CD8-positive, alpha-beta memory T cell (primary cell): ENCODE data around the gene ANKRD55. TPM values are rescaled to one million over a fixed set of nuclear protein-coding genes. Genes with fewer than 3 reads are reported as not detected.
A peak's percentile ranks its signal among the peaks of the same experiment; 100 is the strongest.

ENCODE experiments used
- CTCF ChIA-PET: fragments of 350-600 bp; sonication (Branson Sonifier 250); formaldehyde crosslinking; loops from one replicate; lab custom pipeline; 2021; ENCODE audit warnings: antibody characterized with exemption; lab: Charles Lee
- POLR2A ChIA-PET: fragments of 350-600 bp; sonication (Branson Sonifier 250); formaldehyde crosslinking; loops from one replicate; lab custom pipeline; 2021; ENCODE audit warnings: antibody characterized with exemption; lab: Charles Lee
- DNase-seq, 5 donors: peaks; one replicate each; pipeline versions ENCODE4 v3.0.0 to v3.0.0-alpha.2; 2020 to 2022; ENCODE audit warnings: mixed read lengths in 1 of 5
- H3K27ac ChIP-seq: one replicate; pipeline ENCODE4 v1.7.0; 2013; ENCODE audit warnings: low read depth, mild to moderate bottlenecking, low read length, moderate library complexity
- H3K27me3 ChIP-seq: 2 replicates; pipeline ENCODE4 v1.7.0; 2013; ENCODE audit warnings: low read length, mild to moderate bottlenecking; ENCODE audit not compliant: insufficient read depth, poor library complexity, severe bottlenecking
- H3K36me3 ChIP-seq: 2 replicates; pipeline ENCODE4 v1.7.0; 2013; ENCODE audit warnings: mild to moderate bottlenecking, low read length, moderate library complexity; ENCODE audit not compliant: insufficient read depth
- H3K4me1 ChIP-seq: 2 replicates; pipeline ENCODE4 v1.7.0; 2013; ENCODE audit warnings: mild to moderate bottlenecking, low read length, moderate library complexity; ENCODE audit not compliant: insufficient read depth
- H3K4me3 ChIP-seq: 2 replicates; pipeline ENCODE4 v1.7.0; 2013; ENCODE audit warnings: mild to moderate bottlenecking, low read length
- H3K9me3 ChIP-seq: 2 replicates; pipeline ENCODE4 v1.7.0; 2013; ENCODE audit warnings: mild to moderate bottlenecking, low read length
- H3K27ac Mint-ChIP-seq, 8 donors: one replicate each; pipeline ENCODE4 v1.8.0; 2020 to 2021; ENCODE audit warnings: mixed read lengths in 8 of 8, mild to moderate bottlenecking in 6 of 8, inconsistent platforms in 3 of 8, moderate library complexity in 3 of 8
- H3K27me3 Mint-ChIP-seq, 2 donors: one replicate each; pipeline ENCODE4 v1.8.0; 2020 to 2021; ENCODE audit warnings: mixed read lengths in 2 of 2, mild to moderate bottlenecking in 1 of 2, moderate library complexity in 1 of 2
- H3K36me3 Mint-ChIP-seq, 3 donors: one replicate each; pipeline ENCODE4 v1.8.0; 2020 to 2021; ENCODE audit warnings: mixed read lengths in 3 of 3, inconsistent platforms in 1 of 3, mild to moderate bottlenecking in 1 of 3
- H3K4me1 Mint-ChIP-seq, 3 donors: one replicate each; pipeline ENCODE4 v1.8.0; 2020 to 2021; ENCODE audit warnings: mixed read lengths in 3 of 3, inconsistent platforms in 1 of 3, mild to moderate bottlenecking in 1 of 3
- H3K4me3 Mint-ChIP-seq, 7 donors: one replicate each; pipeline ENCODE4 v1.8.0; 2020 to 2021; ENCODE audit warnings: mixed read lengths in 7 of 7, mild to moderate bottlenecking in 6 of 7, moderate library complexity in 4 of 7, inconsistent platforms in 2 of 7
- H3K9me3 Mint-ChIP-seq, 5 donors: one replicate each; pipeline ENCODE4 v1.8.0; 2020 to 2022; ENCODE audit warnings: mixed read lengths in 5 of 5, mild to moderate bottlenecking in 3 of 5, moderate library complexity in 2 of 5, inconsistent platforms in 1 of 5
- polyA plus RNA-seq: library from polyadenylated mRNA; unstranded; fragments of 300-500 nt; fragmentation: Illumina TruSeq; gene quantifications from one replicate; pipeline ENCODE4 v1.2.3, GENCODE V29; 2021
- total RNA-seq, 2 experiments: library from RNA; stranded (reverse); gene quantifications; one replicate each; pipeline ENCODE4 v1.2.3, GENCODE V29; 2021

Gene ANKRD55
- total and polyA plus RNA-seq, 3 experiments from 2014 or later: not detected

DNA sequence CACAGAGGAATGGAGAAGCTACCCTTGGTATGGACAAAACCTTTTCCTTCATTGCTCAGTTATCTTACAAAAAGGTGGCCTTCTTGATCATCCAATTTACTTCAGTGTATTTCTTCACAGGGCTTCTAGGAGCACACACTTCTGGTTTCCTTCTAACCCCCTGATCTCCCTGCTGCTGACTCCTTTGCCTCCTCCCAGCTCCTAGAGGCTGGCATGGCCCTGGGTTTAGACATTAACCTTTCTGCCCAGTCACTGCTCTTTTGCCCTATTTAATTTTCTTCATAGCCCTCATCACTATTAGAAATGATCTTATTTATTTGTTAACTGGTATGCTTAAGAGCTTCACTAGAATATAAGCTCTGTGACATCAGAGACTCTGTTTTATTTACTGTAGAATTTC lies 63.2 kb downstream of the ANKRD55 start:
- DNase-seq: no peak
- Histone ChIP-seq H3K36me3 (no peaks in the 10 kb centered on the region), H3K9me3 (no peaks in the 10 kb centered on the region), H3K4me1 (peaks cover 5% of the 10 kb centered on the region), H3K4me3 (no peak overlapping the region), H3K27ac (no peak overlapping the region), H3K27me3 (no peaks in the 10 kb centered on the region)
- peaks cover 0 to 8% (median 6%) of the 10 kb centered on the region in 3 donors for H3K4me1 Mint-ChIP-seq
- H3K9me3 Mint-ChIP-seq: no peaks in the 10 kb centered on the region
- no peak overlapping the region for H3K4me3 Mint-ChIP-seq
- no peaks in the 10 kb centered on the region for H3K36me3 Mint-ChIP-seq
- POLR2A ChIA-PET: no interaction called here
- H3K27ac Mint-ChIP-seq: no peak overlapping the region
- H3K27me3 Mint-ChIP-seq: peaks cover under 1 to 43% of the 10 kb centered on the region in 2 donors
- CTCF ChIA-PET: no interaction called here

DNA sequence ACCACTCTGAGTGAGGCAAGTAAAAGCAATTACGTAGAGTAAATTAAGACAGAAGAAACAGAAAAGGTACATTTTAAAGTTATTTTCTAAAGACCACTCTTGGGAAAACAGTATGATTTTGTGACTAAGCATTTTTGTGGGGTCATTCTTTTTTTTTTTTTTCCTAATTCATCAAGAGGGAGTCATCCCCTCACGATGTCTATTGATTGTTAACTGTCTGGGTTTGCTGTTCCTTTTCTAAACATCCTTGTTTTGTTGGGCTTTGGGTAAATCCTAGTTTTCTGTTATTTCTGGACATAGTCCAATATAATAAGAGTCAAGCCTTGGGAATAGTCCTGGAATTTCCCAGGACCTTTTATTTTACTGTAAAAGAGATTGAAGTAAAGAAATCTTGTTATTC lies 63.8 kb downstream of the ANKRD55 start:
- Mint-ChIP-seq H3K4me3 (no peak overlapping the region), H3K27ac (no peak overlapping the region), H3K36me3 (no peaks in the 10 kb centered on the region), H3K9me3 (no peaks in the 10 kb centered on the region), H3K4me1 (peaks cover 0 to 8% (median 6%) of the 10 kb centered on the region in 3 donors), H3K27me3 (peaks cover 0 to 39% of the 10 kb centered on the region in 2 donors)
- Histone ChIP-seq H3K4me3 (no peak overlapping the region), H3K4me1 (peaks cover 5% of the 10 kb centered on the region), H3K36me3 (no peaks in the 10 kb centered on the region), H3K27me3 (no peaks in the 10 kb centered on the region), H3K9me3 (no peaks in the 10 kb centered on the region), H3K27ac (no peak overlapping the region)
- POLR2A ChIA-PET: no interaction called here
- no peak for DNase-seq
- CTCF ChIA-PET: no interaction called here

DNA sequence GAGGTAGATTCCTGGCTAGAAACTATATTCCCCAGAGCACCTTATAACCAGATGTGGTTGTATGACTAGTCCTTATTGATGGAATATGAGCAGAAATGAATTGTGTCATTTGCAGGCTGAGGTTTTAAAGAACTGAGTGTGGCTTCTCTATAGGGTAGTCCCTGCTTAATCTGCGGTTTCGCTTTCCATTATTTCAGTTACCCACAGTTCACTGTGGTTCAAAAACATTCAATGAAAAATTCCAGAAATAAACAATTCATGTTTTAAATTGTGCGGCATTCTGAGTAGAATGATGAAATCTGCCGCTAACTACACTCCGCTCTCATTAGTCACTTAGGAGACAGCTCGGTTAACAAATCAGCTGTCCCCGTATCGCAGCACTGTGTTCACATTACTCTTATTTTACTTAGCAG lies 65.1 kb downstream of the ANKRD55 start:
- Mint-ChIP-seq H3K9me3 (no peaks in the 10 kb centered on the region), H3K27me3 (peaks cover 5 to 31% of the 10 kb centered on the region in 2 donors), H3K27ac (no peak overlapping the region), H3K4me3 (peak overlapping the region in 2 of 7 donors; percentile 20 to 21), H3K36me3 (no peaks in the 10 kb centered on the region), H3K4me1 (peaks cover 0 to 8% (median 6%) of the 10 kb centered on the region in 3 donors)
- Histone ChIP-seq H3K4me3 (no peak overlapping the region), H3K4me1 (peaks cover 5% of the 10 kb centered on the region), H3K36me3 (no peaks in the 10 kb centered on the region), H3K27ac (no peak overlapping the region), H3K9me3 (no peaks in the 10 kb centered on the region), H3K27me3 (no peaks in the 10 kb centered on the region)
- POLR2A ChIA-PET: no interaction called here
- no peak for DNase-seq
- CTCF ChIA-PET: no interaction called here

DNA sequence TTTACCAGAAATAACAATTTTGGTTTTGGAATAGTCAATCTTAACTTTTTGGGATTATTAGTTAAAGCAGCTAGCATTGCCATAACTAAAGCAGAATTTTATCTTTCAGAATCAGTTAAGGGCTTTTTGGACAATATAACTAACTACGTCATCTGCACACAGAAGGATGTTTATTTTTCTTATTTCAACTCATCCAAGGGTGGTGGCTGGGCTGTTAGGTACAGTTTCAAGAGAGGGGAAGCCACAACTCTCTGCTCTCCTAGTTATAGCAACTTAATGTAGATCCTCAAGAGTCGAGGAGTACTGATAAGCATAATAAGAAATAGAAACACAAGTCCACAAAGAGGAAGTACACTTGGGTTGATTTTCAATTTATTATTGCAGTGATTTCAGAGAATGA lies 65.6 kb downstream of the ANKRD55 start:
- no peak overlapping the region for H3K27ac Mint-ChIP-seq
- POLR2A ChIA-PET: no interaction called here

DNA sequence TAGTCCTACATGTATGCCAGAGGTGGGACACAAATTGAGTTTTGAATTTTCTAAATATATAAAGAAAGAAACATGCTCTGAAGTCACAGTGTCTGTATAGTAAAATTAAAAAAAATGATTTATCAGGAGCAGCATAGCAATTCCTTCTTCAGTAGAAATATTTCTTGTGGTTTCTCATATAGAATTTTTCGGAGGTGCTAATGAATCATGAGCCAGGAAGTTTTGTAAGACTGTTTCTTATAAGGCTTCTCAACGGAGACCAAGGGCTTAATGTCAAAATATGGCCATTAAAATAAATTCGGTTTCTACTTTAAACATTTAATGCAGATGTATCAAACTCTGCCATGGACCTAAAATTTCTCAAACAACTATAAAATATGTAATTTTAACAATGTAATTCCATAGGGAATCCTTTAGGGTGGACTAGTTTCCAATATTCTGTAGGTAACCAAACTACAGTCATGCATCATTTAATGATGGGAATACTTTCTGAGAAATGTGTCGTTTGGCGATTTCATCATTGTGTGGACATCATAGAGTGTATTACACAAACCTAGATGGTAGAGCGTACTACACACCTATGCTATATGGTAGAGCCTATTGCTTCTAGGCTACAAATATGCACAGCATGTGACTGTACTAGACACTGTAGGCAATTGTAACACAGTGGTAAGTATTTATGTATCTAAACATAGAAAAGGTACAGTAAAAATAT lies 66.3 kb downstream of the ANKRD55 start:
- no peak overlapping the region for H3K27ac Mint-ChIP-seq
- peaks cover 5 to 22% of the 10 kb centered on the region in 2 donors for H3K27me3 Mint-ChIP-seq
- no peaks in the 10 kb centered on the region for H3K9me3 Mint-ChIP-seq
- no peak overlapping the region for H3K4me3 Mint-ChIP-seq
- H3K27ac ChIP-seq: no peak overlapping the region
- H3K4me1 Mint-ChIP-seq: peaks cover 0 to 12% (median 6%) of the 10 kb centered on the region in 3 donors
- no peak for DNase-seq
- ChIA-PET POLR2A (no interaction called here), CTCF (no interaction called here)
- no peaks in the 10 kb centered on the region for H3K27me3 ChIP-seq
- H3K36me3 ChIP-seq: no peaks in the 10 kb centered on the region
- H3K4me3 ChIP-seq: no peak overlapping the region
- H3K4me1 ChIP-seq: peaks cover 3% of the 10 kb centered on the region
- H3K36me3 Mint-ChIP-seq: no peaks in the 10 kb centered on the region
- H3K9me3 ChIP-seq: no peaks in the 10 kb centered on the region

More for the DNA sequence above, 65.6 kb downstream of the ANKRD55 start:
- Mint-ChIP-seq H3K4me1 (peaks cover 0 to 8% (median 6%) of the 10 kb centered on the region in 3 donors), H3K27me3 (peaks cover 5 to 27% of the 10 kb centered on the region in 2 donors), H3K36me3 (no peaks in the 10 kb centered on the region), H3K4me3 (no peak overlapping the region), H3K9me3 (no peaks in the 10 kb centered on the region)
- no peak for DNase-seq
- Histone ChIP-seq H3K36me3 (no peaks in the 10 kb centered on the region), H3K27ac (no peak overlapping the region), H3K4me3 (no peak overlapping the region), H3K27me3 (no peaks in the 10 kb centered on the region), H3K9me3 (no peaks in the 10 kb centered on the region), H3K4me1 (peaks cover 4% of the 10 kb centered on the region)
- CTCF ChIA-PET: no interaction called here

DNA sequence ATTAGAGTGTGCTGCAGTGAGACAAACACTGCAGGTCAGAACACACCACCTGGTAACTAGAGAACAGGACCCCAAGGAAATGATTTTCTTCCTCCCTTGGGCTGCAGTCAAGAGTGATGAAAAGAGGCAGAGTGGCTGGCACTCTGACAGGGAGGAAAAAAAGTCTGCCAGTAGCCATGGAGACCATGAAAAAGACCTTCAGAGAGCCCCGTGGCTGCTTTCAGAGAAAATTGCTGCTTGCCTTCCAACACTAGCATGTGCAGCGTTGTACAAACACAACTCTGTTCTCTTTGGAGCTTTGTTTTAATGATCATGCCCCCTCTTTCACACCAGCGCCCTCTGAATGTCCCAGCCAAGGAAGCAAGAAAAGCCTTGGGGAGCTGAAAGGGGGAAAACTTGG lies 68.8 kb downstream of the ANKRD55 start:
- Mint-ChIP-seq H3K27me3 (peaks cover 5 to 9% of the 10 kb centered on the region in 2 donors), H3K9me3 (no peaks in the 10 kb centered on the region), H3K4me1 (peaks cover 2 to 26% (median 20%) of the 10 kb centered on the region in 3 donors), H3K27ac (no peak overlapping the region), H3K4me3 (no peak overlapping the region), H3K36me3 (no peaks in the 10 kb centered on the region)
- Histone ChIP-seq H3K27me3 (no peaks in the 10 kb centered on the region), H3K27ac (no peak overlapping the region), H3K9me3 (no peaks in the 10 kb centered on the region), H3K4me1 (peaks cover 15% of the 10 kb centered on the region), H3K36me3 (no peaks in the 10 kb centered on the region), H3K4me3 (no peak overlapping the region)
- POLR2A ChIA-PET: no interaction called here
- CTCF ChIA-PET: interaction anchor here (1.0 kb wide), 1 partner anchor 12 kb away, joined by 3 read pairs; no protein-coding TSS in a partner anchor
- DNase-seq: no peak

DNA sequence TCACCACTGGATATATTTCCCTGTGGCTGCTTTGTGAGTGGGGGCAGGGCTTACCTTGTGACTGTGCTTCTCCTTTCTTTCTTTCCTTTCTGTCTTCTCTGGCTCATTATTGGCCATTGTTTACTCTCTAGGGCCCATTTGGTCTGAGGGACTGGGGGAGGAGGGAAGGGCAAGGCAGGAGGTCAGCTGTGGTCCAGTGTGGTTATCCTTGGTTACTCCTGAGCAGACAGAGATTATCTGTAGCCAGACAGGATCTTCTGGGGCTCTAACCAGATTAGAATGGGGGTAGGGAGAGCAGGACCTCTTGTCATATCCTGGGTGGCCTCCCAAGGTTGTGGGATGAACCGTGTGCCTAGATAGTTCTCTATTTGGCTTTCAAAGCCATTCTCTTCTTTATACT lies 71.2 kb downstream of the ANKRD55 start:
- Mint-ChIP-seq H3K27ac (no peak overlapping the region), H3K9me3 (no peaks in the 10 kb centered on the region), H3K4me3 (no peak overlapping the region), H3K27me3 (peaks cover 0 to 5% of the 10 kb centered on the region in 2 donors), H3K36me3 (no peaks in the 10 kb centered on the region), H3K4me1 (peaks cover 9 to 27% (median 23%) of the 10 kb centered on the region in 3 donors)
- ChIA-PET POLR2A (no interaction called here), CTCF (no interaction called here)
- Histone ChIP-seq H3K27me3 (no peaks in the 10 kb centered on the region), H3K36me3 (no peaks in the 10 kb centered on the region), H3K4me1 (peaks cover 16% of the 10 kb centered on the region), H3K4me3 (no peak overlapping the region), H3K27ac (no peak overlapping the region), H3K9me3 (no peaks in the 10 kb centered on the region)
- DNase-seq: no peak

DNA sequence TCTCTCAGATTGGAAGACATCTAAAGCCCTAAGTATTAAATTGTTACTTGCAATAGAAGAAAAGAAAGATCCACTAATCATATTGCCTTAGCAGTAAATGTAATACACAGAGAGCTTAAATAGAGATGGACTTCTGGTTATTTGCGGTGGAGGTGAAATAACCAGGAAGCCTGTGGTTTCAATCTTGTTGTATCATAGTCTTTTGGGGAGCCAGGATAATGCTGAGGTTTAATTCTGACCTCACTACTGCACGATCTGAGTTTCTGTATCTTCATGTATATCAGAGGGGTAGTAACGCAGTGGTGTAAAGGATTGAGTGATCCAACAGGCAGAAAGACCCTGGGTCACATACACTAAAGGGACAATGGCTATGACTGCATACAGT lies 71.7 kb downstream of the ANKRD55 start:
- Histone ChIP-seq H3K4me1 (peaks cover 21% of the 10 kb centered on the region), H3K27me3 (no peaks in the 10 kb centered on the region), H3K36me3 (no peaks in the 10 kb centered on the region), H3K27ac (no peak overlapping the region), H3K4me3 (no peak overlapping the region), H3K9me3 (no peaks in the 10 kb centered on the region)
- ChIA-PET CTCF (no interaction called here), POLR2A (no interaction called here)
- peaks cover 0 to 5% of the 10 kb centered on the region in 2 donors for H3K27me3 Mint-ChIP-seq
- no peak overlapping the region for H3K4me3 Mint-ChIP-seq
- peaks cover 14 to 32% (median 28%) of the 10 kb centered on the region in 3 donors for H3K4me1 Mint-ChIP-seq
- H3K36me3 Mint-ChIP-seq: no peaks in the 10 kb centered on the region
- DNase-seq: no peak
- no peak overlapping the region for H3K27ac Mint-ChIP-seq
- no peaks in the 10 kb centered on the region for H3K9me3 Mint-ChIP-seq
